Measurements from ENCODE around the gene NFAT5.

Gene NFAT5

GRCh38 chr16:69561901-69562300 is 3.9 kb upstream of the NFAT5 start:
- no peak overlapping the region for H3K27ac ChIP-seq
- H3K36me3 ChIP-seq (replicated peaks): no peaks in the 10 kb centered on the region
- in situ Hi-C loops (cut with HindIII; ENCODE audit: low pct_ligation_motif_present, low sequenced_read_pairs): no loop called here
- no peak for TF ChIP-seq CTCF (IDR thresholded peaks at IDR 0.05; ENCODE audit: low read depth, low read length, missing control alignments)
- no peak for DNase-seq
- H3K4me3 ChIP-seq (ENCODE audit: low read depth, low read length): no peak overlapping the region
- H3K27me3 ChIP-seq (replicated peaks): no peaks in the 10 kb centered on the region

- no peak for DNase-seq
- no peak overlapping the region for H3K4me3 ChIP-seq (ENCODE audit: low read depth, low read length)
- H3K27ac ChIP-seq: no peak overlapping the region
- no peaks in the 10 kb centered on the region for H3K36me3 ChIP-seq (replicated peaks)
- no peaks in the 10 kb centered on the region for H3K27me3 ChIP-seq (replicated peaks)
- in situ Hi-C loops (cut with HindIII; ENCODE audit: low pct_ligation_motif_present, low sequenced_read_pairs): no loop called here
- TF ChIP-seq CTCF (IDR thresholded peaks at IDR 0.05; ENCODE audit: low read depth, low read length, missing control alignments): no peak
Measured at GRCh38 chr16:69562813-69563212, 3.0 kb upstream of the NFAT5 start.

GRCh38 chr16:69563605-69564580 is 1.9 kb upstream of the NFAT5 start:
- Histone ChIP-seq H3K27me3 (replicated peaks) (no peaks in the 10 kb centered on the region), H3K36me3 (replicated peaks) (no peaks in the 10 kb centered on the region), H3K27ac (peak overlapping the region; percentile 19), H3K4me3 (ENCODE audit: low read depth, low read length) (no peak overlapping the region)
- peak; percentile 10 for DNase-seq
- in situ Hi-C loops (cut with HindIII; ENCODE audit: low pct_ligation_motif_present, low sequenced_read_pairs): no loop called here
- no peak for TF ChIP-seq CTCF (IDR thresholded peaks at IDR 0.05; ENCODE audit: low read depth, low read length, missing control alignments)

GRCh38 chr16:69564845-69565670 is 708 bp upstream of the NFAT5 start:
- H3K4me3 ChIP-seq (ENCODE audit: low read depth, low read length): peak overlapping the region; percentile 86
- H3K27me3 ChIP-seq (replicated peaks): no peaks in the 10 kb centered on the region
- H3K27ac ChIP-seq: peak overlapping the region; percentile 86
- TF ChIP-seq CTCF (IDR thresholded peaks at IDR 0.05; ENCODE audit: low read depth, low read length, missing control alignments): no peak
- in situ Hi-C loops (cut with HindIII; ENCODE audit: low pct_ligation_motif_present, low sequenced_read_pairs): no loop called here
- no peak for DNase-seq
- no peaks in the 10 kb centered on the region for H3K36me3 ChIP-seq (replicated peaks)

GRCh38 chr16:69566240-69566980 is 644 bp downstream of the NFAT5 start:
- in situ Hi-C loops (cut with HindIII; ENCODE audit: low pct_ligation_motif_present, low sequenced_read_pairs): no loop called here
- no peaks in the 10 kb centered on the region for H3K27me3 ChIP-seq (replicated peaks)
- H3K27ac ChIP-seq: peak overlapping the region; percentile 86
- peak; percentile 44 for DNase-seq
- H3K4me3 ChIP-seq (ENCODE audit: low read depth, low read length): peak overlapping the region; percentile 86
- TF ChIP-seq CTCF (IDR thresholded peaks at IDR 0.05; ENCODE audit: low read depth, low read length, missing control alignments): no peak
- no peaks in the 10 kb centered on the region for H3K36me3 ChIP-seq (replicated peaks)
